H9 (cell line): Measurements from ENCODE around the gene RAMP3. TPM values are rescaled to one million over a fixed set of nuclear protein-coding genes. Genes with fewer than 3 reads are reported as not detected.

Experiments
- DNase-seq: peaks from one replicate; pipeline ENCODE4 v3.0.0-alpha.2; 2017
- H2AFZ ChIP-seq: one replicate; pipeline ENCODE4 v1.6.1; 2013; ENCODE audit warnings: mild to moderate bottlenecking, low read length, control low read depth, moderate library complexity
- H2AK5ac ChIP-seq: 2 replicates; pipeline ENCODE4 v1.6.1; 2013; ENCODE audit warnings: low read length, control low read depth, mixed read lengths; ENCODE audit not compliant: insufficient read length
- H2BK120ac ChIP-seq: one replicate; pipeline ENCODE4 v1.6.1; 2013; ENCODE audit warnings: low read depth, mild to moderate bottlenecking, low read length, control low read depth, inconsistent platforms; ENCODE audit not compliant: poor library complexity, severe bottlenecking
- H2BK12ac ChIP-seq: 2 replicates; pipeline ENCODE4 v1.6.1; 2013; ENCODE audit warnings: low read length, control low read depth, mixed read lengths, low read depth; ENCODE audit not compliant: insufficient read length
- H2BK15ac ChIP-seq: 2 replicates; pipeline ENCODE4 v1.6.1; 2013; ENCODE audit warnings: low read depth, low read length, control low read depth
- H2BK20ac ChIP-seq: one replicate; pipeline ENCODE4 v1.6.1; 2013; ENCODE audit warnings: low read depth, mild to moderate bottlenecking, low read length, control low read depth, inconsistent platforms; ENCODE audit not compliant: poor library complexity, severe bottlenecking
- H2BK5ac ChIP-seq: 2 replicates; pipeline ENCODE4 v1.6.1; 2013; ENCODE audit warnings: low read length, control low read depth, mixed read lengths; ENCODE audit not compliant: insufficient read length
- H3K14ac ChIP-seq: 2 replicates; pipeline ENCODE4 v1.6.1; 2013; ENCODE audit warnings: low read length, control low read depth; ENCODE audit not compliant: insufficient read depth
- H3K18ac ChIP-seq: 2 replicates; pipeline ENCODE4 v1.6.1; 2013; ENCODE audit warnings: low read depth, mild to moderate bottlenecking, mixed read lengths, low read length, control low read depth; ENCODE audit not compliant: insufficient read length
- H3K23ac ChIP-seq: 2 replicates; pipeline ENCODE4 v1.6.1; 2013; ENCODE audit warnings: low read length, control low read depth, mixed read lengths, low read depth; ENCODE audit not compliant: insufficient read length
- H3K23me2 ChIP-seq: 2 replicates; pipeline ENCODE4 v1.6.1; 2013; ENCODE audit warnings: low read depth, mild to moderate bottlenecking, mixed read lengths, low read length, control low read depth; ENCODE audit not compliant: insufficient read length, poor library complexity, severe bottlenecking
- H3K27ac ChIP-seq: 2 replicates; pipeline ENCODE4 v1.5.1; 2013; ENCODE audit warnings: low read length, control low read depth, mixed read lengths, low read depth; ENCODE audit not compliant: insufficient read length
- H3K27me3 ChIP-seq: 2 replicates; pipeline ENCODE4 v1.6.1; 2013; ENCODE audit warnings: low read length, control low read depth, inconsistent platforms; ENCODE audit not compliant: insufficient read depth
- H3K4ac ChIP-seq: 2 replicates; pipeline ENCODE4 v1.6.1; 2013; ENCODE audit warnings: low read depth, mild to moderate bottlenecking, control low read depth, inconsistent platforms, low read length, moderate library complexity
- H3K4me1 ChIP-seq: 2 replicates; pipeline ENCODE4 v1.6.1; 2013; ENCODE audit warnings: low read length, control low read depth, inconsistent platforms; ENCODE audit not compliant: insufficient read depth
- H3K4me2 ChIP-seq: 2 replicates; pipeline ENCODE4 v1.6.1; 2013; ENCODE audit warnings: low read length, control low read depth, mixed read lengths; ENCODE audit not compliant: insufficient read length, insufficient read depth
- H3K56ac ChIP-seq: 2 replicates; pipeline ENCODE4 v1.6.1; 2013; ENCODE audit warnings: low read depth, mild to moderate bottlenecking, mixed read lengths, low read length, control low read depth; ENCODE audit not compliant: insufficient read length
- H3K79me1 ChIP-seq: 2 replicates; pipeline ENCODE4 v1.6.1; 2013; ENCODE audit warnings: low read depth, mild to moderate bottlenecking, moderate library complexity, low read length, control low read depth, inconsistent platforms; ENCODE audit not compliant: insufficient read depth, poor library complexity, severe bottlenecking
- H3K79me2 ChIP-seq: 2 replicates; pipeline ENCODE4 v1.6.1; 2013; ENCODE audit warnings: low read length, control low read depth, inconsistent platforms; ENCODE audit not compliant: insufficient read depth
- H3K9ac ChIP-seq: 2 replicates; pipeline ENCODE4 v1.6.1; 2013; ENCODE audit warnings: low read length, control low read depth, mixed read lengths; ENCODE audit not compliant: insufficient read length; ENCODE audit errors: extremely low read depth
- H3K9me3 ChIP-seq: one replicate; pipeline ENCODE4 v1.6.1; 2013; ENCODE audit warnings: low read depth, low read length, inconsistent platforms; ENCODE audit not compliant: control insufficient read depth
- H3T11ph ChIP-seq: one replicate; pipeline ENCODE4 v1.6.1; 2013; ENCODE audit warnings: mild to moderate bottlenecking, low read length, control low read depth, inconsistent platforms
- H4K20me1 ChIP-seq: one replicate; pipeline ENCODE4 v1.6.1; 2013; ENCODE audit not compliant: control insufficient read depth, insufficient read length, insufficient read depth
- H4K5ac ChIP-seq: 2 replicates; pipeline ENCODE4 v1.6.1; 2013; ENCODE audit warnings: low read depth, mild to moderate bottlenecking, mixed read lengths, low read length, control low read depth; ENCODE audit not compliant: insufficient read length
- H4K8ac ChIP-seq: replicated peaks from 2 replicates; pipeline ENCODE4 v1.6.1; 2013; ENCODE audit warnings: low read length, control low read depth, mixed read lengths, low read depth; ENCODE audit not compliant: insufficient read length
- H4K91ac ChIP-seq: 2 replicates; pipeline ENCODE4 v1.6.1; 2013; ENCODE audit warnings: low read depth, mild to moderate bottlenecking, moderate library complexity, mixed read lengths, low read length, control low read depth; ENCODE audit not compliant: insufficient read length
- H3K27ac Mint-ChIP-seq, 3 experiments: 2 replicates in 2 of 3; 3 replicates in 1 of 3; pipeline ENCODE4 v1.8.0; 2020 to 2021; ENCODE audit warnings: mixed read lengths in 3 of 3, mild to moderate bottlenecking in 1 of 3, moderate library complexity in 1 of 3
- H3K27me3 Mint-ChIP-seq: 2 replicates; pipeline ENCODE4 v1.8.0; 2021; ENCODE audit warnings: low read depth, mild to moderate bottlenecking, moderate library complexity, mixed read lengths
- H3K36me3 Mint-ChIP-seq, 3 experiments: 2 replicates in 2 of 3; 3 replicates in 1 of 3; pipeline ENCODE4 v1.8.0; 2020 to 2021; ENCODE audit warnings: low read depth in 3 of 3, mixed read lengths in 3 of 3; ENCODE audit not compliant: insufficient read depth in 1 of 3
- H3K4me1 Mint-ChIP-seq, 2 experiments: 2 replicates each; pipeline ENCODE4 v1.8.0; 2020; ENCODE audit warnings: mixed read lengths in 2 of 2
- H3K4me3 Mint-ChIP-seq, 2 experiments: 2 replicates in 1 of 2; 3 replicates in 1 of 2; pipeline ENCODE4 v1.8.0; 2020 to 2021; ENCODE audit warnings: mild to moderate bottlenecking in 2 of 2, mixed read lengths in 2 of 2, moderate library complexity in 1 of 2
- H3K9me3 Mint-ChIP-seq, 2 experiments: 2 replicates in 1 of 2; 3 replicates in 1 of 2; pipeline ENCODE4 v1.8.0; 2020; ENCODE audit warnings: mild to moderate bottlenecking in 2 of 2, mixed read lengths in 2 of 2, moderate library complexity in 1 of 2
- WGBS: extraction: QIAGEN DNeasy Blood & Tissue Kit; methylation state at CpG from one replicate; pipeline ENCODE4 v1.1.7; 2013; ENCODE audit warnings: missing lambda C conversion rate, low lambda C conversion rate, mixed read lengths; ENCODE audit not compliant: insufficient read length; ENCODE audit errors: extremely low coverage; 5-methylcytosine and 5-hydroxymethylcytosine counted together
- total RNA-seq: library from RNA; stranded (reverse); gene quantifications from 2 replicates; pipeline ENCODE4 v1.2.1, GENCODE V29; 2021
- TF ChIP-seq, protein P1 (sequence below): fragments of 200-600 bp; sonication (generic); conservative IDR thresholded peaks from 3 replicates; pipeline ENCODE4 v1.8.0; 2021; ENCODE audit warnings: antibody characterized with exemption, mild to moderate bottlenecking

RAMP3 gene
- total RNA-seq, 1 experiment from 2014 or later: 0.63 TPM

DNA sequence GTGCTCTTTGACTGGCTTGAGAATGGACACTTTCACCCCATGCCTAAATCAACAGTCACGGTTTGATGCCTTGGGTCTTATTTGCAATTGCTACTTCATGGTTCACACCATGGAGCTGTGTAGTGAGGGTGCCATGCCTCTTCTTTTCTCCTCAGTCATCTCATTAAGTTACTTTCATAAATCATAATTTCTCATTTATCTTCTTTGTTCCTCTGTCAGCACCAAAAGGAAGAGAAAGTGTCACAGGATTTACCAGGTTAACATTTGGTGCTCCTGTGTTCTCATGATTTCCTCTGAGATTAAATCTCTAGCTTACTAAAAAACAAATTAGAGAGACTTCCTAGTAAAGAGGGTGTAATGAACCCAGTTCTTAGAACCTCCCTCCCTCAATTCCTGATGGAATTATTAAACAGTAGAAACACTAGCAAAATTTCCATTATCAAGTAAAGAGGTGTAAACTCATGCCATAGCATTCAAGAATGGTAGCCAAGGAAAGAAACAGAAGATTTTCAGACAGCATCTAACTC is 75.7 kb downstream of the RAMP3 start:
- Histone ChIP-seq H3K27ac (no peak overlapping the region), H2BK5ac (no peak overlapping the region), H3K4me1 (no peaks in the 10 kb centered on the region), H2BK15ac (no peak overlapping the region), H4K20me1 (no peaks in the 10 kb centered on the region), H2BK12ac (no peak overlapping the region), H4K5ac (no peak overlapping the region), H2BK20ac (no peak overlapping the region), H3K18ac (no peak overlapping the region), H4K91ac (no peak overlapping the region), H3K56ac (no peak overlapping the region), H3K14ac (no peak overlapping the region), H2BK120ac (no peak overlapping the region), H2AK5ac (no peak overlapping the region), H3K4me2 (no peak overlapping the region), H3K4ac (no peak overlapping the region), H2AFZ (no peak overlapping the region), H3T11ph (no peak overlapping the region), H3K23ac (no peak overlapping the region), H3K9ac (no peak overlapping the region), H3K79me2 (no peaks in the 10 kb centered on the region), H3K9me3 (no peaks in the 10 kb centered on the region), H4K8ac (no peak overlapping the region), H3K23me2 (no peaks in the 10 kb centered on the region), H3K27me3 (no peaks in the 10 kb centered on the region), H3K79me1 (no peaks in the 10 kb centered on the region)
- Mint-ChIP-seq H3K27ac (no peak overlapping the region), H3K4me1 (no peaks in the 10 kb centered on the region; a peak in 1 of 4 replicates), H3K36me3 (no peaks in the 10 kb centered on the region), H3K27me3 (peaks cover 11% of the 10 kb centered on the region), H3K9me3 (no peaks in the 10 kb centered on the region), H3K4me3 (no peak overlapping the region)
- no CpG with 5 or more reads among the region's 1 CpG for WGBS
- DNase-seq: no peak
- TF ChIP-seq, protein P1, sequence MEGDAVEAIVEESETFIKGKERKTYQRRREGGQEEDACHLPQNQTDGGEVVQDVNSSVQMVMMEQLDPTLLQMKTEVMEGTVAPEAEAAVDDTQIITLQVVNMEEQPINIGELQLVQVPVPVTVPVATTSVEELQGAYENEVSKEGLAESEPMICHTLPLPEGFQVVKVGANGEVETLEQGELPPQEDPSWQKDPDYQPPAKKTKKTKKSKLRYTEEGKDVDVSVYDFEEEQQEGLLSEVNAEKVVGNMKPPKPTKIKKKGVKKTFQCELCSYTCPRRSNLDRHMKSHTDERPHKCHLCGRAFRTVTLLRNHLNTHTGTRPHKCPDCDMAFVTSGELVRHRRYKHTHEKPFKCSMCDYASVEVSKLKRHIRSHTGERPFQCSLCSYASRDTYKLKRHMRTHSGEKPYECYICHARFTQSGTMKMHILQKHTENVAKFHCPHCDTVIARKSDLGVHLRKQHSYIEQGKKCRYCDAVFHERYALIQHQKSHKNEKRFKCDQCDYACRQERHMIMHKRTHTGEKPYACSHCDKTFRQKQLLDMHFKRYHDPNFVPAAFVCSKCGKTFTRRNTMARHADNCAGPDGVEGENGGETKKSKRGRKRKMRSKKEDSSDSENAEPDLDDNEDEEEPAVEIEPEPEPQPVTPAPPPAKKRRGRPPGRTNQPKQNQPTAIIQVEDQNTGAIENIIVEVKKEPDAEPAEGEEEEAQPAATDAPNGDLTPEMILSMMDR: no peak

Other genes starting within 250 kb of the RAMP3 start
- 0.55 and 0.57 TPM in 2 replicates for gene MYO1G, start 178.8 kb upstream of the RAMP3 start, total RNA-seq
- gene CCM2, start 157.6 kb upstream of the RAMP3 start, total RNA-seq: 30.4 and 30.5 TPM in 2 replicates
- gene NACAD, start 68.8 kb upstream of the RAMP3 start, total RNA-seq: 6.4 and 8.0 TPM in 2 replicates
- 127 and 137 TPM in 2 replicates for gene TBRG4, start 46.1 kb upstream of the RAMP3 start, total RNA-seq